Liver (tissue), 9 donors: Measurements from ENCODE around the gene ARV1. TPM values are rescaled to one million over a fixed set of nuclear protein-coding genes. Genes with fewer than 3 reads are reported as not detected.

ENCODE experiments used
- DNase-seq: peaks from one replicate; pipeline ENCODE4 v3.0.0-alpha.2; 2017; ENCODE audit warnings: low spot score
- H3K27ac ChIP-seq, 2 donors: one replicate each; pipeline ENCODE4 v1.7.0; 2013; ENCODE audit warnings: inconsistent platforms in 2 of 2, low read length in 2 of 2, control low read depth in 1 of 2, low read depth in 1 of 2, mild to moderate bottlenecking in 1 of 2
- H3K27me3 ChIP-seq, 4 donors: one replicate each; pipeline versions ENCODE4 v1.6.1 to v1.7.0; 2013; ENCODE audit warnings: low read length in 3 of 4, inconsistent platforms in 1 of 4, mild to moderate bottlenecking in 1 of 4, moderate library complexity in 1 of 4; ENCODE audit not compliant: control insufficient read depth in 4 of 4, insufficient read depth in 4 of 4
- H3K36me3 ChIP-seq, 4 donors: one replicate each; pipeline versions ENCODE4 v1.6.1 to v1.7.0; 2013; ENCODE audit warnings: low read length in 3 of 4, mild to moderate bottlenecking in 3 of 4, low read depth in 1 of 4, moderate library complexity in 1 of 4; ENCODE audit not compliant: control insufficient read depth in 4 of 4, insufficient read depth in 3 of 4
- H3K4me1 ChIP-seq, 4 donors: one replicate each; pipeline versions ENCODE4 v1.6.1 to v1.7.0; 2013; ENCODE audit warnings: low read length in 3 of 4, mild to moderate bottlenecking in 3 of 4, moderate library complexity in 1 of 4; ENCODE audit not compliant: control insufficient read depth in 4 of 4, insufficient read depth in 4 of 4
- H3K4me3 ChIP-seq, 3 donors: one replicate each; pipeline versions ENCODE4 v1.6.1 to v1.7.0; 2013; ENCODE audit warnings: low read length in 3 of 3, control low read depth in 1 of 3, low read depth in 1 of 3, mild to moderate bottlenecking in 1 of 3
- H3K9ac ChIP-seq, 2 donors: one replicate each; pipeline ENCODE4 v1.7.0; 2013; ENCODE audit warnings: low read length in 2 of 2, mild to moderate bottlenecking in 2 of 2, moderate library complexity in 2 of 2, control low read depth in 1 of 2, low read depth in 1 of 2
- H3K9me3 ChIP-seq, 4 donors: one replicate each; pipeline versions ENCODE4 v1.6.1 to v1.7.0; 2013; ENCODE audit warnings: low read length in 3 of 4; ENCODE audit not compliant: control insufficient read depth in 4 of 4
- FOXA1 ChIP-seq: IDR thresholded peaks from 2 replicates; pipeline ENCODE4 v1.6.1; 2016; ENCODE audit warnings: antibody characterized with exemption
- FOXA2 ChIP-seq: IDR thresholded peaks from 2 replicates; pipeline ENCODE4 v1.6.1; 2016; ENCODE audit warnings: antibody characterized with exemption
- GABPA ChIP-seq, 2 donors: IDR thresholded peaks in 1 of 2; conservative IDR thresholded peaks in 1 of 2; 2 replicates each; pipeline ENCODE4 v1.6.1; 2016; ENCODE audit warnings: antibody characterized with exemption in 2 of 2, mild to moderate bottlenecking in 1 of 2, moderate library complexity in 1 of 2
- HNF4G ChIP-seq: IDR thresholded peaks from 2 replicates; pipeline ENCODE4 v1.6.1; 2016; ENCODE audit warnings: antibody characterized with exemption
- JUND ChIP-seq, 2 donors: IDR thresholded peaks; 2 replicates each; pipeline ENCODE4 v1.6.1; 2016; ENCODE audit warnings: antibody characterized with exemption in 2 of 2
- NR2F2 ChIP-seq: IDR thresholded peaks from 2 replicates; pipeline ENCODE4 v1.6.1; 2016; ENCODE audit warnings: antibody characterized with exemption
- RAD21 ChIP-seq, 2 donors: IDR thresholded peaks; 2 replicates each; pipeline ENCODE4 v1.6.1; 2016; ENCODE audit warnings: antibody characterized with exemption in 2 of 2, mild to moderate bottlenecking in 2 of 2
- TAF1 ChIP-seq: conservative IDR thresholded peaks from 2 replicates; pipeline ENCODE4 v1.6.1; 2016; ENCODE audit warnings: antibody characterized with exemption, mild to moderate bottlenecking
- YY1 ChIP-seq: IDR thresholded peaks from 2 replicates; pipeline ENCODE4 v1.6.1; 2016; ENCODE audit warnings: antibody characterized with exemption, mild to moderate bottlenecking
- WGBS: extraction: QIAGEN DNeasy Blood & Tissue Kit; methylation state at CpG from one replicate; pipeline ENCODE4 v1.1.7; 2013; 5-methylcytosine and 5-hydroxymethylcytosine counted together
- polyA plus RNA-seq, 2 donors: library from polyadenylated mRNA; stranded (reverse) in 1 of 2; unstranded in 1 of 2; fragments of 200-250 nt in 1 of 2; fragments of >200 nt in 1 of 2; fragmentation: Nextera tagmentation in 1 of 2; extraction: Ambion mirVana in 1 of 2; gene quantifications; one replicate each; pipeline versions ENCODE4 v1.2.1 to v1.2.3, GENCODE V29; 2013 to 2015
- total RNA-seq, 2 donors: library from RNA; depleted of rRNA; stranded (reverse); fragments of >200 nt; gene quantifications; one replicate each; pipeline ENCODE4 v1.2.3, GENCODE V29; 2014
- TF ChIP-seq, protein P1 (sequence below): IDR thresholded peaks from 2 replicates; pipeline ENCODE4 v1.6.1; 2016; ENCODE audit warnings: antibody characterized with exemption
- TF ChIP-seq, protein P2 (sequence below): IDR thresholded peaks from 2 replicates; pipeline ENCODE4 v1.6.1; 2016; ENCODE audit warnings: antibody characterized with exemption, mild to moderate bottlenecking
- TF ChIP-seq, protein P3 (sequence below): fragments of 150-350 bp; IDR thresholded peaks from 2 replicates; pipeline ENCODE4 v1.5.1; 2017; ENCODE audit warnings: improper control_type of control experiment, low read depth, low read length; ENCODE audit not compliant: missing input control
- TF ChIP-seq, protein P4 (sequence below): IDR thresholded peaks from 2 replicates; pipeline ENCODE4 v1.6.1; 2016; ENCODE audit warnings: antibody characterized with exemption
- TF ChIP-seq, protein P5 (sequence below): IDR thresholded peaks from 2 replicates; pipeline ENCODE4 v1.6.1; 2016; ENCODE audit warnings: antibody characterized with exemption
- donor health status: healthy.
- donor health status: healthy.
- donor health status: healthy.
- donor health status: healthy.
- donor health status: healthy.

The ARV1 gene
- total and polyA plus RNA-seq, 4 donors = 11.4 to 18.9 (median 14.6) TPM

DNA sequence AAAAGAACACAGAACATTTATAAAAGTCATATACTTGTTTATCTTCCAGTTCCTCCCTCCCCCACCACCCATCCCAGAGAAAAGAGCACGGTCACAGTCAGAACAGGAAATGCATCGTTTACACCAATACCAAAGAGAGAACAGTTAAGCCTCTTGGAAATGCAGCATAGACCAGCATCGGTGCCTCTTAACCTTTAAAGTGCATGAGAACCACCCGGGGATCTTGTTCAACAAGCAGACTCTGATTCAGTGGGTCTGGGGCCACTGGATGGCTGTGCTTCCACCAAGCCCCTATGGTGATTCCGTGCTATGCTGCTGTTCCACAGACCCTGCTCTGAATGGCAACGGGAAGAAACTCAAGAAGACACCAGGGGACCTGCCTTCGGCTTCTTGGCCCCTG lies 41.9 kb downstream of the ARV1 start:
- Histone ChIP-seq H3K9ac (no peak overlapping the region), H3K4me3 (no peak overlapping the region), H3K27me3 (no peaks in the 10 kb centered on the region), H3K36me3 (peaks cover 0 to 5% (median 0%) of the 10 kb centered on the region in 4 donors), H3K4me1 (no peaks in the 10 kb centered on the region), H3K9me3 (no peaks in the 10 kb centered on the region), H3K27ac (no peak overlapping the region)
- no peak for TF ChIP-seq RAD21 (IDR thresholded peaks at IDR 0.05)
- TF ChIP-seq, protein P1, sequence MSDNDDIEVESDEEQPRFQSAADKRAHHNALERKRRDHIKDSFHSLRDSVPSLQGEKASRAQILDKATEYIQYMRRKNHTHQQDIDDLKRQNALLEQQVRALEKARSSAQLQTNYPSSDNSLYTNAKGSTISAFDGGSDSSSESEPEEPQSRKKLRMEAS = no peak
- TF ChIP-seq, protein P2, sequence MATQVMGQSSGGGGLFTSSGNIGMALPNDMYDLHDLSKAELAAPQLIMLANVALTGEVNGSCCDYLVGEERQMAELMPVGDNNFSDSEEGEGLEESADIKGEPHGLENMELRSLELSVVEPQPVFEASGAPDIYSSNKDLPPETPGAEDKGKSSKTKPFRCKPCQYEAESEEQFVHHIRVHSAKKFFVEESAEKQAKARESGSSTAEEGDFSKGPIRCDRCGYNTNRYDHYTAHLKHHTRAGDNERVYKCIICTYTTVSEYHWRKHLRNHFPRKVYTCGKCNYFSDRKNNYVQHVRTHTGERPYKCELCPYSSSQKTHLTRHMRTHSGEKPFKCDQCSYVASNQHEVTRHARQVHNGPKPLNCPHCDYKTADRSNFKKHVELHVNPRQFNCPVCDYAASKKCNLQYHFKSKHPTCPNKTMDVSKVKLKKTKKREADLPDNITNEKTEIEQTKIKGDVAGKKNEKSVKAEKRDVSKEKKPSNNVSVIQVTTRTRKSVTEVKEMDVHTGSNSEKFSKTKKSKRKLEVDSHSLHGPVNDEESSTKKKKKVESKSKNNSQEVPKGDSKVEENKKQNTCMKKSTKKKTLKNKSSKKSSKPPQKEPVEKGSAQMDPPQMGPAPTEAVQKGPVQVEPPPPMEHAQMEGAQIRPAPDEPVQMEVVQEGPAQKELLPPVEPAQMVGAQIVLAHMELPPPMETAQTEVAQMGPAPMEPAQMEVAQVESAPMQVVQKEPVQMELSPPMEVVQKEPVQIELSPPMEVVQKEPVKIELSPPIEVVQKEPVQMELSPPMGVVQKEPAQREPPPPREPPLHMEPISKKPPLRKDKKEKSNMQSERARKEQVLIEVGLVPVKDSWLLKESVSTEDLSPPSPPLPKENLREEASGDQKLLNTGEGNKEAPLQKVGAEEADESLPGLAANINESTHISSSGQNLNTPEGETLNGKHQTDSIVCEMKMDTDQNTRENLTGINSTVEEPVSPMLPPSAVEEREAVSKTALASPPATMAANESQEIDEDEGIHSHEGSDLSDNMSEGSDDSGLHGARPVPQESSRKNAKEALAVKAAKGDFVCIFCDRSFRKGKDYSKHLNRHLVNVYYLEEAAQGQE = no peak
- TF ChIP-seq GABPA (IDR thresholded peaks at IDR 0.05 in 1 of 2, conservative IDR thresholded peaks at IDR 0.05 in 1 of 2) = no peak
- TF ChIP-seq, protein P3, sequence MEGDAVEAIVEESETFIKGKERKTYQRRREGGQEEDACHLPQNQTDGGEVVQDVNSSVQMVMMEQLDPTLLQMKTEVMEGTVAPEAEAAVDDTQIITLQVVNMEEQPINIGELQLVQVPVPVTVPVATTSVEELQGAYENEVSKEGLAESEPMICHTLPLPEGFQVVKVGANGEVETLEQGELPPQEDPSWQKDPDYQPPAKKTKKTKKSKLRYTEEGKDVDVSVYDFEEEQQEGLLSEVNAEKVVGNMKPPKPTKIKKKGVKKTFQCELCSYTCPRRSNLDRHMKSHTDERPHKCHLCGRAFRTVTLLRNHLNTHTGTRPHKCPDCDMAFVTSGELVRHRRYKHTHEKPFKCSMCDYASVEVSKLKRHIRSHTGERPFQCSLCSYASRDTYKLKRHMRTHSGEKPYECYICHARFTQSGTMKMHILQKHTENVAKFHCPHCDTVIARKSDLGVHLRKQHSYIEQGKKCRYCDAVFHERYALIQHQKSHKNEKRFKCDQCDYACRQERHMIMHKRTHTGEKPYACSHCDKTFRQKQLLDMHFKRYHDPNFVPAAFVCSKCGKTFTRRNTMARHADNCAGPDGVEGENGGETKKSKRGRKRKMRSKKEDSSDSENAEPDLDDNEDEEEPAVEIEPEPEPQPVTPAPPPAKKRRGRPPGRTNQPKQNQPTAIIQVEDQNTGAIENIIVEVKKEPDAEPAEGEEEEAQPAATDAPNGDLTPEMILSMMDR = no peak
- TF ChIP-seq YY1 = no peak
- TF ChIP-seq JUND (IDR thresholded peaks at IDR 0.05) = no peak
- TF ChIP-seq FOXA2 = no peak
- TF ChIP-seq NR2F2 = no peak
- TF ChIP-seq, protein P4, sequence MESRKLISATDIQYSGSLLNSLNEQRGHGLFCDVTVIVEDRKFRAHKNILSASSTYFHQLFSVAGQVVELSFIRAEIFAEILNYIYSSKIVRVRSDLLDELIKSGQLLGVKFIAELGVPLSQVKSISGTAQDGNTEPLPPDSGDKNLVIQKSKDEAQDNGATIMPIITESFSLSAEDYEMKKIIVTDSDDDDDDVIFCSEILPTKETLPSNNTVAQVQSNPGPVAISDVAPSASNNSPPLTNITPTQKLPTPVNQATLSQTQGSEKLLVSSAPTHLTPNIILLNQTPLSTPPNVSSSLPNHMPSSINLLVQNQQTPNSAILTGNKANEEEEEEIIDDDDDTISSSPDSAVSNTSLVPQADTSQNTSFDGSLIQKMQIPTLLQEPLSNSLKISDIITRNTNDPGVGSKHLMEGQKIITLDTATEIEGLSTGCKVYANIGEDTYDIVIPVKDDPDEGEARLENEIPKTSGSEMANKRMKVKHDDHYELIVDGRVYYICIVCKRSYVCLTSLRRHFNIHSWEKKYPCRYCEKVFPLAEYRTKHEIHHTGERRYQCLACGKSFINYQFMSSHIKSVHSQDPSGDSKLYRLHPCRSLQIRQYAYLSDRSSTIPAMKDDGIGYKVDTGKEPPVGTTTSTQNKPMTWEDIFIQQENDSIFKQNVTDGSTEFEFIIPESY = no peak
- peak; percentile 14 for DNase-seq
- 69% methylated on average over 7 of the region's 7 CpGs for WGBS

DNA sequence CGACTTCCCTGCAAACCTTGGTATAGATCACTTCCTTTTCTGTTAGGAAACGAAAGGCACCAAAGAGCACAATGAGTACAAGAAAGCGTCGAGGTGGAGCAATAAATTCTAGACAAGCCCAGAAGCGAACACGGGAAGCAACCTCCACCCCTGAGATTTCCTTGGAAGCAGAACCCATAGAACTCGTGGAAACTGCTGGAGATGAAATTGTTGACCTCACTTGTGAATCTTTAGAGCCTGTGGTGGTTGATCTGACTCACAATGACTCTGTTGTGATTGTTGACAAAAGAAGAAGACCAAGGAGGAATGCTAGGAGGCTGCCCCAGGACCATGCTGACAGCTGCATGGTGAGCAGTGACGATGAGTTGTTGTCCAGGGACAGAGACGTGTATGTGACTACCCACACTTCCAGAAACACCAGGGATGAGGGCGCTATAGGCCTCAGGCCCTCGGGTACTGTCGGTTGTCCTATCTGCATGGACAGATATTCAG lies 42.7 kb downstream of the ARV1 start:
- peak; percentile 5 for DNase-seq
- H3K27me3 ChIP-seq = no peaks in the 10 kb centered on the region
- WGBS = 90% methylated on average over 12 of the region's 12 CpGs
- H3K4me3 ChIP-seq = no peak overlapping the region
- H3K36me3 ChIP-seq = peaks cover 0 to 5% (median 0%) of the 10 kb centered on the region in 4 donors
- no peak overlapping the region for H3K27ac ChIP-seq
- H3K4me1 ChIP-seq = no peaks in the 10 kb centered on the region
- no peaks in the 10 kb centered on the region for H3K9me3 ChIP-seq
- H3K9ac ChIP-seq = no peak overlapping the region
- TF ChIP-seq HNF4G = no peak
- TF ChIP-seq, protein P1 = no peak
- no peak for TF ChIP-seq TAF1
- no peak for TF ChIP-seq FOXA2
- TF ChIP-seq, protein P2 = no peak
- TF ChIP-seq, protein P3 = no peak
- TF ChIP-seq FOXA1 = no peak
- TF ChIP-seq, protein P4 = no peak
- TF ChIP-seq, protein P5, sequence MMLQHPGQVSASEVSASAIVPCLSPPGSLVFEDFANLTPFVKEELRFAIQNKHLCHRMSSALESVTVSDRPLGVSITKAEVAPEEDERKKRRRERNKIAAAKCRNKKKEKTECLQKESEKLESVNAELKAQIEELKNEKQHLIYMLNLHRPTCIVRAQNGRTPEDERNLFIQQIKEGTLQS = no peak
